T-helper 2 cell treated with Interferon-gamma antibody and Interleukin-4, amounts not matched to agents 5 μg/mL and 100 μg/mL, for 36 hours (primary cell): Measurements from ENCODE around the gene MAJIN.

Experiments
- DNase-seq: peaks from one replicate; pipeline ENCODE4 v3.0.0; 2021; ENCODE audit warnings: low spot score
- H3K27ac Mint-ChIP-seq: one replicate; pipeline ENCODE4 v1.8.0; 2021; ENCODE audit warnings: mild to moderate bottlenecking, mixed read lengths
- H3K27me3 Mint-ChIP-seq: one replicate; pipeline ENCODE4 v1.8.0; 2021; ENCODE audit warnings: low read depth, mixed read lengths
- H3K36me3 Mint-ChIP-seq: one replicate; pipeline ENCODE4 v1.8.0; 2021; ENCODE audit warnings: low read depth, mixed read lengths
- H3K4me1 Mint-ChIP-seq: one replicate; pipeline ENCODE4 v1.8.0; 2021; ENCODE audit warnings: low read depth, mixed read lengths
- H3K4me3 Mint-ChIP-seq: one replicate; pipeline ENCODE4 v1.8.0; 2022; ENCODE audit warnings: mild to moderate bottlenecking, moderate library complexity, mixed read lengths
- H3K9me3 Mint-ChIP-seq: one replicate; pipeline ENCODE4 v1.8.0; 2021; ENCODE audit warnings: mixed read lengths

MAJIN gene

GRCh38 chr11:64933213-64933934, 38.5 kb downstream of the MAJIN start:
- no peak overlapping the region for H3K4me3 Mint-ChIP-seq
- H3K27ac Mint-ChIP-seq = no peak overlapping the region
- no peak for DNase-seq

GRCh38 chr11:64932324-64932723, 39.6 kb downstream of the MAJIN start:
- Mint-ChIP-seq H3K27ac (no peak overlapping the region), H3K9me3 (no peaks in the 10 kb centered on the region), H3K27me3 (no peaks in the 10 kb centered on the region), H3K36me3 (peaks cover 11% of the 10 kb centered on the region), H3K4me1 (no peaks in the 10 kb centered on the region), H3K4me3 (no peak overlapping the region)
- DNase-seq = no peak

More at GRCh38 chr11:64933213-64933934, 38.5 kb downstream of the MAJIN start:
- Mint-ChIP-seq H3K4me1 (no peaks in the 10 kb centered on the region), H3K9me3 (no peaks in the 10 kb centered on the region), H3K27me3 (no peaks in the 10 kb centered on the region), H3K36me3 (peaks cover 9% of the 10 kb centered on the region)

GRCh38 chr11:64931290-64931689, 40.6 kb downstream of the MAJIN start:
- H3K9me3 Mint-ChIP-seq = no peaks in the 10 kb centered on the region
- no peaks in the 10 kb centered on the region for H3K27me3 Mint-ChIP-seq
- no peaks in the 10 kb centered on the region for H3K4me1 Mint-ChIP-seq
- no peak for DNase-seq
- H3K4me3 Mint-ChIP-seq = no peak overlapping the region
- H3K36me3 Mint-ChIP-seq = peaks cover 11% of the 10 kb centered on the region
- H3K27ac Mint-ChIP-seq = no peak overlapping the region

GRCh38 chr11:64930340-64930739, 41.6 kb downstream of the MAJIN start:
- no peak overlapping the region for H3K4me3 Mint-ChIP-seq
- no peaks in the 10 kb centered on the region for H3K9me3 Mint-ChIP-seq
- H3K27ac Mint-ChIP-seq = no peak overlapping the region
- H3K36me3 Mint-ChIP-seq = peaks cover 11% of the 10 kb centered on the region
- no peaks in the 10 kb centered on the region for H3K27me3 Mint-ChIP-seq
- DNase-seq = no peak
- H3K4me1 Mint-ChIP-seq = peaks cover under 1% of the 10 kb centered on the region

- no peak for DNase-seq
- Mint-ChIP-seq H3K27me3 (no peaks in the 10 kb centered on the region), H3K36me3 (peaks cover 11% of the 10 kb centered on the region), H3K27ac (no peak overlapping the region), H3K4me1 (peaks cover 4% of the 10 kb centered on the region), H3K9me3 (no peaks in the 10 kb centered on the region), H3K4me3 (no peak overlapping the region)
These were observed 42.3 kb downstream of the MAJIN start for GRCh38 chr11:64929625-64930024.

- H3K9me3 Mint-ChIP-seq = no peaks in the 10 kb centered on the region
- no peak overlapping the region for H3K4me3 Mint-ChIP-seq
- H3K27me3 Mint-ChIP-seq = no peaks in the 10 kb centered on the region
- H3K36me3 Mint-ChIP-seq = peaks cover 11% of the 10 kb centered on the region
- no peak for DNase-seq
- H3K4me1 Mint-ChIP-seq = peaks cover 7% of the 10 kb centered on the region
- H3K27ac Mint-ChIP-seq = no peak overlapping the region
These were observed 43.0 kb downstream of the MAJIN start for GRCh38 chr11:64928957-64929356.

GRCh38 chr11:64926689-64927088, 45.2 kb downstream of the MAJIN start:
- Mint-ChIP-seq H3K4me3 (no peak overlapping the region), H3K36me3 (peaks cover 7% of the 10 kb centered on the region), H3K9me3 (no peaks in the 10 kb centered on the region), H3K4me1 (peaks cover 7% of the 10 kb centered on the region), H3K27ac (no peak overlapping the region), H3K27me3 (no peaks in the 10 kb centered on the region)
- no peak for DNase-seq

GRCh38 chr11:64925536-64926436, 46.1 kb downstream of the MAJIN start:
- Mint-ChIP-seq H3K9me3 (no peaks in the 10 kb centered on the region), H3K27me3 (no peaks in the 10 kb centered on the region), H3K36me3 (peaks cover 7% of the 10 kb centered on the region), H3K4me3 (peak overlapping the region; percentile 97), H3K27ac (peak overlapping the region; percentile 41), H3K4me1 (peaks cover 7% of the 10 kb centered on the region)
- DNase-seq = no peak

GRCh38 chr11:64924910-64925284, 47.0 kb downstream of the MAJIN start:
- Mint-ChIP-seq H3K4me1 (peaks cover 7% of the 10 kb centered on the region), H3K27me3 (no peaks in the 10 kb centered on the region), H3K4me3 (peak overlapping the region; percentile 97), H3K9me3 (no peaks in the 10 kb centered on the region), H3K27ac (peak overlapping the region; percentile 41), H3K36me3 (peaks cover 3% of the 10 kb centered on the region)
- no peak for DNase-seq

GRCh38 chr11:64923944-64924909, 47.7 kb downstream of the MAJIN start, which contains the start of gene PPP2R5B:
Gene PPP2R5B, plus strand, starts transcription at chr11:64924689. Its CDS starts 1,046 bp downstream, at chr11:64925735.
- H3K36me3 Mint-ChIP-seq = peaks cover 2% of the 10 kb centered on the region
- DNase-seq = peak; percentile 89
- peak within 1 kb of the TSS; percentile 99 for H3K27ac Mint-ChIP-seq
- H3K4me1 Mint-ChIP-seq = peaks cover 7% of the 10 kb centered on the region
- no peaks in the 10 kb centered on the region for H3K27me3 Mint-ChIP-seq
- no peaks in the 10 kb centered on the region for H3K9me3 Mint-ChIP-seq
- peak within 1 kb of the TSS; percentile 97 for H3K4me3 Mint-ChIP-seq

- H3K4me1 Mint-ChIP-seq = peaks cover 7% of the 10 kb centered on the region
- H3K27ac Mint-ChIP-seq = peak overlapping the region; percentile 36
- H3K9me3 Mint-ChIP-seq = no peaks in the 10 kb centered on the region
- no peak for DNase-seq
- peaks cover 2% of the 10 kb centered on the region for H3K36me3 Mint-ChIP-seq
- no peaks in the 10 kb centered on the region for H3K27me3 Mint-ChIP-seq
- H3K4me3 Mint-ChIP-seq = peak overlapping the region; percentile 21
These were observed 48.7 kb downstream of the MAJIN start for GRCh38 chr11:64923151-64923661.

GRCh38 chr11:64921384-64921783, 50.5 kb downstream of the MAJIN start:
- no peak for DNase-seq
- Mint-ChIP-seq H3K4me3 (no peak overlapping the region), H3K27ac (peak overlapping the region; percentile 26), H3K36me3 (no peaks in the 10 kb centered on the region), H3K27me3 (no peaks in the 10 kb centered on the region), H3K4me1 (peaks cover 19% of the 10 kb centered on the region), H3K9me3 (no peaks in the 10 kb centered on the region)

- DNase-seq = no peak
- Mint-ChIP-seq H3K9me3 (no peaks in the 10 kb centered on the region), H3K4me3 (no peak overlapping the region)
These were observed 51.8 kb downstream of the MAJIN start for GRCh38 chr11:64920124-64920523.

More at GRCh38 chr11:64920124-64920523, 51.8 kb downstream of the MAJIN start:
- Mint-ChIP-seq H3K27me3 (no peaks in the 10 kb centered on the region), H3K4me1 (peaks cover 23% of the 10 kb centered on the region), H3K36me3 (no peaks in the 10 kb centered on the region), H3K27ac (no peak overlapping the region)
